ENCODE data around the gene PPP1R9A. TPM values are rescaled to one million over a fixed set of nuclear protein-coding genes. Genes with fewer than 3 reads are reported as not detected.
A peak's percentile ranks its signal among the peaks of the same experiment; 100 is the strongest.

Gene PPP1R9A
- total and polyA plus RNA-seq, 2 donors: 1.4 to 2.2 TPM

DNA sequence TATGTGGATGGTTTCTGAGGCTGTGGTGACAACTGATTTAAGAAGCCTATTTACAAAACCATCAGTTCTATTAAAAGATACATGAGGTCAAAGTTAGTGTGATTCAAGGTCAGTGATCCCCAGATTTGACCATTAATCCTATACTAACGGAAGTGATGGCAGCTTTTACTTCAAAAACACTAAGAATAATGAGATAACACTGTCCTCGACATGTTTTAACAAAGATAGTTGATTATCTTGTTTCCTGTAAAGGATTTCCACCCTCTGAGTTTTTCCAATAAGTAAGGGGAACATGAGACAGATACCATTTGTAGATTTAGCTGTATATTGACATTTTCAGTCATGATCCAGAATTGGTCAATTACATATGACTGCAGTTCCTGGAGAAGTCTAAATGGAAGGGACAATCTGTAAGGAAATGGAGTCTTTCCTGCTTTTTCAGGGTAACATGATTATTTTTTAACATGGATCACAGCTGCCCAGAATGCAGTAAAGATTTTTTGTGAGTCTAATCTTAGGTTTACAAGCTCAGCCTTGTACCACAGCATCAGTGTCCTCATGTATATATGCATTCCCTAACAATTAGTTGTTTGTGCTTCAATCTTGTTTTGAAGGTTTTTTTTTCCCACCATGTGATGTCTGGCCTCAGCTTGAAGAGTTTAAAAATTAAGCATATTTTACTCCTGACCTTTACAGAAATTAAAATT is 188.0 kb downstream of the PPP1R9A start:
- Histone ChIP-seq H3K4me1 (ENCODE audit: control insufficient read depth in 2 of 2, insufficient read depth in 2 of 2, low read length in 2 of 2) (no peaks in the 10 kb centered on the region), H3K27ac (ENCODE audit: low read depth in 1 of 2, low read length in 1 of 2) (no peak overlapping the region), H3K36me3 (ENCODE audit: control insufficient read depth in 2 of 2, insufficient read depth in 2 of 2, low read length in 1 of 2) (no peaks in the 10 kb centered on the region), H3K27me3 (ENCODE audit: control insufficient read depth in 2 of 2, insufficient read depth in 1 of 2, low read length in 1 of 2) (no peaks in the 10 kb centered on the region), H3K4me3 (ENCODE audit: low read length in 2 of 2) (no peak overlapping the region), H3K9me3 (ENCODE audit: control insufficient read depth in 2 of 2, insufficient read depth in 1 of 2, low read length in 1 of 2) (no peaks in the 10 kb centered on the region)
- DNase-seq (ENCODE audit: low read depth in 6 of 9, low spot score in 9 of 9): no peak
- 68% methylated on average over 2 of the region's 2 CpGs for WGBS

DNA sequence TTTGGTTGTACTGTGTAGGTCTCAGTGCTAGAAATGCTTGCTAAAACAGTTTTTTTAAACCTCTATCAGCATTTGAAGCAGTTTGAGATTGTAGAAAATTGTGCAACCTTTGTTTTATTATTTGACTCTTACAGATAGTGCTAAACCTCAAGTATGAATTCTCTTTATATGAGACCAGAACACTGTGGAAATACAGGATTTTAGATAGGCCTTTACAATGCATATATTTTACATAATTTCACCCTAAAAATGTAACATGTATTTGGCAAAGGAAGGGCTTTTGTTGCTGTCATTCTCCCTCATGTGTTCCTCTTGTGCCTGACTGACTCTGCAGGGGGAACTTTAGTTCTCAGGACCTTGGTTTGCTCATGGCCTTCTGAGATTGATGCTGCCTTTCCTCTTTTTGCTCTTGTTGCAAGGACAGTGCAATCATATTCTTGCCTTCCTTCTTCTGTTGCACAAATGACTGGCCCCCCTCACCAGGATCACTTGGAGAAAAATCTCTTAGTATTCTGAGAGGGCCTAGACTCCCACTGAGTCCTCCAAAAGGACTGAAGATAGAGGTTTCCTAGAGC is 188.7 kb downstream of the PPP1R9A start:
- DNase-seq (ENCODE audit: low read depth in 6 of 9, low spot score in 9 of 9): no peak
- Histone ChIP-seq H3K4me1 (ENCODE audit: control insufficient read depth in 2 of 2, insufficient read depth in 2 of 2, low read length in 2 of 2) (no peaks in the 10 kb centered on the region), H3K27me3 (ENCODE audit: control insufficient read depth in 2 of 2, insufficient read depth in 1 of 2, low read length in 1 of 2) (no peaks in the 10 kb centered on the region), H3K4me3 (ENCODE audit: low read length in 2 of 2) (no peak overlapping the region), H3K9me3 (ENCODE audit: control insufficient read depth in 2 of 2, insufficient read depth in 1 of 2, low read length in 1 of 2) (no peaks in the 10 kb centered on the region), H3K36me3 (ENCODE audit: control insufficient read depth in 2 of 2, insufficient read depth in 2 of 2, low read length in 1 of 2) (no peaks in the 10 kb centered on the region), H3K27ac (ENCODE audit: low read depth in 1 of 2, low read length in 1 of 2) (no peak overlapping the region)

DNA sequence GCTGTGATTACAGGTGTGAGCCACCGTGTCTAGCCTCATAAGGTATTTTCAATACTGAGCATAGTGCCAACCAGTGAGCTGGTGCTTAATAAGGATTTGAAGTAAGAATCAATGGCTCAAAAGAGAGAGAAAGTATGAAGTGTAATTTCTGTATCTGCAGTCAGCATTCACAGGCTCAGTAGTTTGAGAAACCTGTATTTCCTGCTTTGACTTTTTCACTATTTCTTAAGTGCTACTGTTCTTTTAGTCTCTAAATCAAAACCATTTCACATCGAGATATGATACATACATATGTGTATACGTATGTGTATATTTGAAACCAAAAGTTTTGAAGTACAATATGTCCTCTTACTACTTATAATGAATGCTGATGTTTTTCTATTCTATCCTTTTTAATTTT is 189.9 kb downstream of the PPP1R9A start:
- no peak overlapping the region for H3K27ac ChIP-seq (ENCODE audit: low read depth in 1 of 2, low read length in 1 of 2)

DNA sequence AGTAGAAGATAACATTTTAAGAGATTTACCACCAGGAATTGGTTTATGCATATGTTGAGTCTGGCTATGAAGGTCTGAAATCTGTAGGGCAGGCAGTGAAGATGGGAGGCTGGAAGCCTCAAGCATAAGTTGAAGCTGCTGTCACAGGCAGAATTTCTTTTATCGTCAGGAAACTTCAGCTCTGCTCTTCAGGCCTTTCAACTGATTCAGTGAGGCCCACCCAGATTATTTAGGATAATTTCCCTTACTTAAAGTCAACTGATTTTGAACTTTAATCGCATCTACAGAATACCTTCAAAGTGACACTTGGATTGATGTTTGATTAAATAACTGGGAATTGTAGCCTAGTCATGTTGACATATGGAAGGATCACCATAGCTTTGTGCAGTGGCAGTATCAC is 190.5 kb downstream of the PPP1R9A start:
- H3K27me3 ChIP-seq (ENCODE audit: control insufficient read depth in 2 of 2, insufficient read depth in 1 of 2, low read length in 1 of 2): no peaks in the 10 kb centered on the region
- H3K9me3 ChIP-seq (ENCODE audit: control insufficient read depth in 2 of 2, insufficient read depth in 1 of 2, low read length in 1 of 2): no peaks in the 10 kb centered on the region
- no peak overlapping the region for H3K4me3 ChIP-seq (ENCODE audit: low read length in 2 of 2)
- DNase-seq (ENCODE audit: low read depth in 6 of 9, low spot score in 9 of 9): no peak
- H3K36me3 ChIP-seq (ENCODE audit: control insufficient read depth in 2 of 2, insufficient read depth in 2 of 2, low read length in 1 of 2): no peaks in the 10 kb centered on the region
- no peaks in the 10 kb centered on the region for H3K4me1 ChIP-seq (ENCODE audit: control insufficient read depth in 2 of 2, insufficient read depth in 2 of 2, low read length in 2 of 2)
- H3K27ac ChIP-seq (ENCODE audit: low read depth in 1 of 2, low read length in 1 of 2): no peak overlapping the region
- 79% methylated on average over 2 of the region's 2 CpGs for WGBS

More for the DNA sequence above, 189.9 kb downstream of the PPP1R9A start:
- H3K9me3 ChIP-seq (ENCODE audit: control insufficient read depth in 2 of 2, insufficient read depth in 1 of 2, low read length in 1 of 2): no peaks in the 10 kb centered on the region
- H3K4me1 ChIP-seq (ENCODE audit: control insufficient read depth in 2 of 2, insufficient read depth in 2 of 2, low read length in 2 of 2): no peaks in the 10 kb centered on the region
- no peaks in the 10 kb centered on the region for H3K36me3 ChIP-seq (ENCODE audit: control insufficient read depth in 2 of 2, insufficient read depth in 2 of 2, low read length in 1 of 2)
- H3K4me3 ChIP-seq (ENCODE audit: low read length in 2 of 2): no peak overlapping the region
- DNase-seq (ENCODE audit: low read depth in 6 of 9, low spot score in 9 of 9): no peak
- WGBS: 94% methylated on average over 3 of the region's 3 CpGs
- H3K27me3 ChIP-seq (ENCODE audit: control insufficient read depth in 2 of 2, insufficient read depth in 1 of 2, low read length in 1 of 2): no peaks in the 10 kb centered on the region

DNA sequence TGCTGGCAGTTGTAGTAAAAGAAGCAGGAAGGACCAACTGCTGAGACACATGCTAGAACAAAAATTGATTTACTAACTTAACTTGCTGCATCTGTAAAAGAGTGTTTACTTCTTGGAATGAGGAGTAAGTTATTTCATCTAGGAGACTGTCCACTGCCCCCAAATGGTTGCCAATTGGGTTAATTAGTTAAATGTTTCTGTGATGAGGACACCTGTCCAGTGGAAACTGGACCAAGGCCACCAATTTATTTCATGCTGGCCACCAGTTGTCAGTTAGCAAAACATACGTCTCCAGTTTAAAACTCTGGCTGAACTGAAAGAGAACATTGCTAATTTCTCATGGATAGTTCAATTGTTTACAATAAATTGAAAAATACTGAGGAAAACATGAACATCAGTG is 191.7 kb downstream of the PPP1R9A start:
- Histone ChIP-seq H3K4me1 (ENCODE audit: control insufficient read depth in 2 of 2, insufficient read depth in 2 of 2, low read length in 2 of 2) (no peaks in the 10 kb centered on the region), H3K27ac (ENCODE audit: low read depth in 1 of 2, low read length in 1 of 2) (no peak overlapping the region), H3K9me3 (ENCODE audit: control insufficient read depth in 2 of 2, insufficient read depth in 1 of 2, low read length in 1 of 2) (no peaks in the 10 kb centered on the region), H3K36me3 (ENCODE audit: control insufficient read depth in 2 of 2, insufficient read depth in 2 of 2, low read length in 1 of 2) (no peaks in the 10 kb centered on the region), H3K4me3 (ENCODE audit: low read length in 2 of 2) (no peak overlapping the region), H3K27me3 (ENCODE audit: control insufficient read depth in 2 of 2, insufficient read depth in 1 of 2, low read length in 1 of 2) (no peaks in the 10 kb centered on the region)
- 93% methylated on average over 1 of the region's 1 CpG for WGBS
- no peak for DNase-seq (ENCODE audit: low read depth in 6 of 9, low spot score in 9 of 9)

DNA sequence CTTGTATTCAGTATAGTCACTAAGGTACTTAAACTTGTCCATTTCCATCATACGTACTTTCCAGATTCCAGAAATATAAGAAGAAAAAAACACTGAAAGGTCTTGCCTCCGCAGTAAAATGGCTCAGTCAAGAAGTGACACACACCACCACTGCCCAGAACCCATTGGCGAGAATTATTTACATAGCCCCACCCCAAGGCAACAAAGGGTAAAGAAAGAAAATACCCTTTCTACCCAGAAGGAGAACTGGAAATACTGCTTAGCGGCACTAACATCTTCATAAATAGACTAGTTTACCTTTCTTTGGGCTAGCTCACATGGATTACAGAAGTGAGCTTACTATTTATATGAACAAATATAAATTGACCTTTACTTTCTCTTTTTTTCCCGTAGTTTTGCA is 194.0 kb downstream of the PPP1R9A start:
- WGBS: 95% methylated on average over 5 of the region's 5 CpGs
- Histone ChIP-seq H3K27ac (ENCODE audit: low read depth in 1 of 2, low read length in 1 of 2) (no peak overlapping the region), H3K4me3 (ENCODE audit: low read length in 2 of 2) (no peak overlapping the region), H3K4me1 (ENCODE audit: control insufficient read depth in 2 of 2, insufficient read depth in 2 of 2, low read length in 2 of 2) (no peaks in the 10 kb centered on the region), H3K9me3 (ENCODE audit: control insufficient read depth in 2 of 2, insufficient read depth in 1 of 2, low read length in 1 of 2) (no peaks in the 10 kb centered on the region), H3K36me3 (ENCODE audit: control insufficient read depth in 2 of 2, insufficient read depth in 2 of 2, low read length in 1 of 2) (no peaks in the 10 kb centered on the region), H3K27me3 (ENCODE audit: control insufficient read depth in 2 of 2, insufficient read depth in 1 of 2, low read length in 1 of 2) (no peaks in the 10 kb centered on the region)
- no peak for DNase-seq (ENCODE audit: low read depth in 6 of 9, low spot score in 9 of 9)

DNA sequence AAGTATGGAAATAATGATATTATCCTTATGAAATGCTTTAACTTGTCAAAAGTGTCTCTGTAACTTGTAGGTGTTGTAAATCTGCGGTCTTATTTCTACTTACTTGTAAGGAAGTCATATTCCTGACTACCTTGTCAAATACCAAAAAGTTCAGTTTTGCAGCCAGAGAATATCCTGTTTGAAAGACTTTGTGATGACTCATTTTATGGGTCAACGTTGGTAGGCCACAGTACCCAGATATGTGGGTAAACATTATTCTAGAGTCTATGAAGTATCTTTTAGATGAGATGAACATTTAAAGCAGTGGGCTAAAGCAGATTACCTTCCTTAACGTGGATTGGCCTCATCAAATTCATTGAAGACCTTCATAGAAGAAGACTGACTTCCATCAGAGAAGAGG is 195.3 kb downstream of the PPP1R9A start:
- H3K27ac ChIP-seq (ENCODE audit: low read depth in 1 of 2, low read length in 1 of 2): no peak overlapping the region
- H3K27me3 ChIP-seq (ENCODE audit: control insufficient read depth in 2 of 2, insufficient read depth in 1 of 2, low read length in 1 of 2): no peaks in the 10 kb centered on the region
- 65% methylated on average over 3 of the region's 3 CpGs for WGBS
- H3K9me3 ChIP-seq (ENCODE audit: control insufficient read depth in 2 of 2, insufficient read depth in 1 of 2, low read length in 1 of 2): no peaks in the 10 kb centered on the region
- H3K4me1 ChIP-seq (ENCODE audit: control insufficient read depth in 2 of 2, insufficient read depth in 2 of 2, low read length in 2 of 2): no peaks in the 10 kb centered on the region
- no peaks in the 10 kb centered on the region for H3K36me3 ChIP-seq (ENCODE audit: control insufficient read depth in 2 of 2, insufficient read depth in 2 of 2, low read length in 1 of 2)
- no peak for DNase-seq (ENCODE audit: low read depth in 6 of 9, low spot score in 9 of 9)
- no peak overlapping the region for H3K4me3 ChIP-seq (ENCODE audit: low read length in 2 of 2)

DNA sequence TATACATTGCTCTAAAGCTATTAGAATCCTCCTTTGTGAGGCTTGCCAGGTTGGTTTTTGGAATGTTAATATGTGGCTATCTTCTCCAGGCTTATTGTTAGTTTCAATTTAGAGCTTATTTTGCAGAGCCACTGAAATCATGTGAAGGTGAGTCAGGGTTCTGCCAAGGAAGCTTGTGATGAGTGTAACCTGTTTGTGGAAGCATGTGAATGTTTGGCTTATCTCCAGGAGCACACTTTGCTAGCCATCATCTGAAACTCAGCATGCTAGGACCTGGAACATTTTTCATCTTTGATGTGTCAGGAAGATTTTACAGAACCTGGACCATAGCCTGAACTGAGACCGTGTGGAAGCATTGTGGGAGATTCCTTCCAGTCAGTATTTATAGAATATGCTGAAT is 197.3 kb downstream of the PPP1R9A start:
- Histone ChIP-seq H3K9me3 (ENCODE audit: control insufficient read depth in 2 of 2, insufficient read depth in 1 of 2, low read length in 1 of 2) (no peaks in the 10 kb centered on the region), H3K36me3 (ENCODE audit: control insufficient read depth in 2 of 2, insufficient read depth in 2 of 2, low read length in 1 of 2) (no peaks in the 10 kb centered on the region), H3K4me3 (ENCODE audit: low read length in 2 of 2) (no peak overlapping the region), H3K4me1 (ENCODE audit: control insufficient read depth in 2 of 2, insufficient read depth in 2 of 2, low read length in 2 of 2) (no peaks in the 10 kb centered on the region), H3K27ac (ENCODE audit: low read depth in 1 of 2, low read length in 1 of 2) (no peak overlapping the region), H3K27me3 (ENCODE audit: control insufficient read depth in 2 of 2, insufficient read depth in 1 of 2, low read length in 1 of 2) (no peaks in the 10 kb centered on the region)
- 57% methylated on average over 1 of the region's 1 CpG for WGBS
- peak in 2 of 9 donors; percentile 3 to 25 for DNase-seq (ENCODE audit: low read depth in 6 of 9, low spot score in 9 of 9)

DNA sequence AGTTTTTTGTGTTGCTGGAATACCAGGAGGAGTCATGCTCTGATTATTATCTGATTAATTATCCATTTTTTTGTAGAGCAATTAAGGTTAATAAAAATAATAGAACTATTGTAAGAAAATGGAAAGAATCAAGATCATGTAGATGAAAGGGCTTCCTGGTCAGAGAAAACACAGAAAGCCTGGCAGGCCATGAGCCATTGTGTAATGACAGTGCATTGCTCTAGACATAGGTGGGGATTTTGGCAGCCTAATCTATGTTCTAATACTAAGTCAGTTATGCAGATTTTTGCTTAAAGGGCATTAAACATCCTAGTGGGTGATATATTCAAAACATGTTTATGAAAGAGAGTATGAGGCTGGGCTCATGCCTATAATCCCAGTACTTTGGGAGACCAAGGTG is 198.2 kb downstream of the PPP1R9A start:
- DNase-seq (ENCODE audit: low read depth in 6 of 9, low spot score in 9 of 9): no peak
- Histone ChIP-seq H3K27me3 (ENCODE audit: control insufficient read depth in 2 of 2, insufficient read depth in 1 of 2, low read length in 1 of 2) (no peaks in the 10 kb centered on the region), H3K4me1 (ENCODE audit: control insufficient read depth in 2 of 2, insufficient read depth in 2 of 2, low read length in 2 of 2) (no peaks in the 10 kb centered on the region), H3K4me3 (ENCODE audit: low read length in 2 of 2) (no peak overlapping the region), H3K36me3 (ENCODE audit: control insufficient read depth in 2 of 2, insufficient read depth in 2 of 2, low read length in 1 of 2) (no peaks in the 10 kb centered on the region), H3K9me3 (ENCODE audit: control insufficient read depth in 2 of 2, insufficient read depth in 1 of 2, low read length in 1 of 2) (no peaks in the 10 kb centered on the region), H3K27ac (ENCODE audit: low read depth in 1 of 2, low read length in 1 of 2) (peak overlapping the region in 1 of 2 donors; percentile 4)

Data from thymus (tissue), 11 donors.